ENCODE measurements around the gene STKLD1.

The STKLD1 gene

DNA sequence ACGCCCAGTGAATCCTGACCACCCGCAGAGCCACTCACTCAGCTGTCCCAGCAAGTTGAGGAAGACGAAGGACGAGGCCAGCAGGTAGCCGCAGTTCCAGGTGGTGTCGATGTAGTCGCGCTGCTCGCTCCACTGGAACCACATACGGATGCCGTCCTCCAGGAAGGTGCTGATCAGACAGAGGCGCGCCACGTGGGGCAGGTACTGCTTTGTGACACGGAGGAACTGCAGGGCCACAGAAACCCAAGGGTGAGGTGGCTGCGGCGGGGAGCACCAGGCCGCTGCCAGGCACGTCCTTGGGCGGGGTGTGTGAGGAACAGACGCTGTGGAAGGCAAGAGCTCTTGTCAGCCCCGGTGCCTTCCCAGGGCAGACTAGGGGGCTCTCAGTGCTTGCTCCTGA is 8.9 kb upstream of the STKLD1 start:
- peak overlapping the region; percentile 11 for H3K27ac ChIP-seq
- no peak for TF ChIP-seq CTCF (conservative IDR thresholded peaks at IDR 0.05; ENCODE audit: low read depth)
- no peak for DNase-seq (ENCODE audit: low spot score)
- ChIA-PET CTCF (interaction anchor here (0.9 kb wide), 1 partner anchor 10 kb away, joined by 3 read pairs; the partner anchor contains the start of genes SURF1 and SURF2), POLR2A (ENCODE audit: low non-redundant PET) (no interaction called here)

GRCh38 chr9:133367778-133368177 is 8.4 kb upstream of the STKLD1 start:
- ChIA-PET POLR2A (ENCODE audit: low non-redundant PET) (no interaction called here), CTCF (no interaction called here)
- no peak for DNase-seq (ENCODE audit: low spot score)
- peak overlapping the region; percentile 11 for H3K27ac ChIP-seq
- no peak for TF ChIP-seq CTCF (conservative IDR thresholded peaks at IDR 0.05; ENCODE audit: low read depth)

- no peak for TF ChIP-seq CTCF (conservative IDR thresholded peaks at IDR 0.05; ENCODE audit: low read depth)
- ChIA-PET CTCF (no interaction called here), POLR2A (ENCODE audit: low non-redundant PET) (no interaction called here)
- H3K27ac ChIP-seq: peak overlapping the region; percentile 14
- DNase-seq (ENCODE audit: low spot score): no peak
These were observed 7.8 kb upstream of the STKLD1 start for GRCh38 chr9:133368249-133368881.

GRCh38 chr9:133369422-133369821 is 6.7 kb upstream of the STKLD1 start:
- ChIA-PET CTCF (no interaction called here), POLR2A (ENCODE audit: low non-redundant PET) (interaction anchor here (0.6 kb wide), 1 partner anchor 14 kb away, joined by 3 read pairs; no protein-coding TSS in a partner anchor)
- peak overlapping the region; percentile 14 for H3K27ac ChIP-seq
- DNase-seq (ENCODE audit: low spot score): no peak
- no peak for TF ChIP-seq CTCF (conservative IDR thresholded peaks at IDR 0.05; ENCODE audit: low read depth)

DNA sequence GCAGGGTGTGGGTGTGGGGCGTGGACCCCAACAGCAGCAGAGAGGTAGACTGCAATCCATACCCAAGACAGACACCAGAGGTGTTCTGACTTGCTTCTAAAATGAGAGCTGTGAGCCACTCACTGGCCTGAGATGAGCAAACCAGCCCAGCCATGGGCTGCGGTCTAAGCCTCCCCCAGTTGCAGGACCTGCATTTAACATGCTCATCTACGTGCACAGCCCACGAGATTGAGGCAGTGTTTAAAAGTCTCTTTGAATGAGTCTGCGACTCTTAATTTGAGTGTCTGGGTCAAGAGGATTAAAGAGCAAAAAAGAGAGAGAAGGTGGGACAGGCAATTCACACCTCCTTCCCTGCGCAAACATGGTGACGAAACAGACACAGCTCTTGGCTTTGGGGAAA is 6.2 kb upstream of the STKLD1 start:
- H3K27ac ChIP-seq: peak overlapping the region; percentile 14
- DNase-seq (ENCODE audit: low spot score): no peak
- CTCF ChIA-PET: interaction anchor here (0.6 kb wide), 1 partner anchor 19 kb away, joined by 3 read pairs; no protein-coding TSS in a partner anchor
- TF ChIP-seq CTCF (conservative IDR thresholded peaks at IDR 0.05; ENCODE audit: low read depth): no peak
- POLR2A ChIA-PET (ENCODE audit: low non-redundant PET): interaction anchor here (0.6 kb wide), 1 partner anchor 15 kb away, joined by 3 read pairs; no protein-coding TSS in a partner anchor

DNA sequence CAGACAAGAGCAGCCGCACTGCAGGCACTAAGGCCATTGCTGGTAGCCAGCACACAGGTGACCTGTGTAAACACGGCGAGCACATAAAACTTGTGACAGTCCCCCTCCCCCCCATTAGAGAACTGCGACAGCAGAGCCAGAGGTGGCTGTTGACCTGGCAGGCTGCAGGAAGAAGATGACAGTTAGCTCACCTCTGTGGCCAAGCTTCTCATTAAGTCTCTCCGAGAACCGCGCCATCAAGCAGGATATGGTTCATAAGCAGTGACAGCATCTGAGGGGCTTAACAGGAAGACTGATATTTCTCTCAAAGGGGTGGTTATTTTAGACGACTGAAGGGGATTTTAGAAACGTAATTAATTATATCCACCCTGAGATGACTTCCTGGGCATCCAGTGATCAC is 5.5 kb upstream of the STKLD1 start:
- ChIA-PET CTCF (interaction anchor here (0.6 kb wide), 3 partner anchors 9 to 41 kb away, joined by 3 read pairs; no protein-coding TSS in a partner anchor), POLR2A (ENCODE audit: low non-redundant PET) (no interaction called here)
- peak overlapping the region; percentile 26 for H3K27ac ChIP-seq
- TF ChIP-seq CTCF (conservative IDR thresholded peaks at IDR 0.05; ENCODE audit: low read depth): no peak
- DNase-seq (ENCODE audit: low spot score): no peak
